DND-41 (cell line): ENCODE data around the gene PITHD1.

Experiments used
- EZH2 ChIP-seq: IDR thresholded peaks from 3 replicates; pipeline ENCODE4 v1.6.1; 2012; ENCODE audit warnings: borderline replicate concordance, low read depth, mild to moderate bottlenecking, moderate library complexity, low read length, inconsistent platforms; ENCODE audit not compliant: severe bottlenecking
- TF ChIP-seq, protein P1 (sequence below): IDR thresholded peaks from 2 replicates; pipeline ENCODE4 v1.5.1; 2012; ENCODE audit warnings: borderline replicate concordance, low read length, moderate library complexity, mild to moderate bottlenecking; ENCODE audit not compliant: poor library complexity, severe bottlenecking; ENCODE audit errors: extremely low read depth

DNA sequence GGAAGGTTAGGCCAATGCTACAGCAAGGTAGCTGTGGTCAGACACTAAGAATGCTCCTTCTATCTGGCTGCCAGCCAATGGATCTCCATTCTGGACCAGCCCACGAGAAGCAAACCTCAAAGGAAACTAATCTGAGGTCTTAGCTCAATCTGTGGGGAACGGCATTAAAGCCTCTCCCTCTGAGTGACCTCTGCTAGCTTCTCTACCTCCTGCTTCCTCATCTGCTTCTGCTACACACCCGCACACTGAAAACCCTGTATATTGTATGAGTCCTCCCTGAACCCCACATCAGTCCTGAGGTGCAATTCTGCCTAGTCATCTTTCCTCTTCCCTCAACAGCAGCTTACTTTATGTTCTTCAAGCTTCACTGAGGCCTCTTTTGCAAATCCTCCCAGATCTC, 29.2 kb downstream of the PITHD1 start:
- TF ChIP-seq EZH2, result no peak
- TF ChIP-seq, protein P1, sequence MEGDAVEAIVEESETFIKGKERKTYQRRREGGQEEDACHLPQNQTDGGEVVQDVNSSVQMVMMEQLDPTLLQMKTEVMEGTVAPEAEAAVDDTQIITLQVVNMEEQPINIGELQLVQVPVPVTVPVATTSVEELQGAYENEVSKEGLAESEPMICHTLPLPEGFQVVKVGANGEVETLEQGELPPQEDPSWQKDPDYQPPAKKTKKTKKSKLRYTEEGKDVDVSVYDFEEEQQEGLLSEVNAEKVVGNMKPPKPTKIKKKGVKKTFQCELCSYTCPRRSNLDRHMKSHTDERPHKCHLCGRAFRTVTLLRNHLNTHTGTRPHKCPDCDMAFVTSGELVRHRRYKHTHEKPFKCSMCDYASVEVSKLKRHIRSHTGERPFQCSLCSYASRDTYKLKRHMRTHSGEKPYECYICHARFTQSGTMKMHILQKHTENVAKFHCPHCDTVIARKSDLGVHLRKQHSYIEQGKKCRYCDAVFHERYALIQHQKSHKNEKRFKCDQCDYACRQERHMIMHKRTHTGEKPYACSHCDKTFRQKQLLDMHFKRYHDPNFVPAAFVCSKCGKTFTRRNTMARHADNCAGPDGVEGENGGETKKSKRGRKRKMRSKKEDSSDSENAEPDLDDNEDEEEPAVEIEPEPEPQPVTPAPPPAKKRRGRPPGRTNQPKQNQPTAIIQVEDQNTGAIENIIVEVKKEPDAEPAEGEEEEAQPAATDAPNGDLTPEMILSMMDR, result no peak
